ENCODE data around the gene NLRP1. TPM values are rescaled to one million over a fixed set of nuclear protein-coding genes. Genes with fewer than 3 reads are reported as not detected.

Gene NLRP1
- total and polyA plus RNA-seq, 10 of the 15 experiments (the other 5 are each of a cell fraction or from before 2014, with no cell fraction given): 2.8 to 21.8 (median 11.9) TPM

- 0 out of 2 replicates have a peak, but pooled peaks have one; percentile 33 for TF ChIP-seq HCFC1 (IDR thresholded peaks at IDR 0.05; ENCODE audit: low read length)
- peak; percentile 64; the same call in 1 of the 2 replicates for TF ChIP-seq LARP7 (IDR thresholded peaks at IDR 0.05)
Observed at GRCh38 chr17:5485270-5486205, 98.8 kb downstream of the NLRP1 start, which contains the start of gene DERL2 (continued).

DNA sequence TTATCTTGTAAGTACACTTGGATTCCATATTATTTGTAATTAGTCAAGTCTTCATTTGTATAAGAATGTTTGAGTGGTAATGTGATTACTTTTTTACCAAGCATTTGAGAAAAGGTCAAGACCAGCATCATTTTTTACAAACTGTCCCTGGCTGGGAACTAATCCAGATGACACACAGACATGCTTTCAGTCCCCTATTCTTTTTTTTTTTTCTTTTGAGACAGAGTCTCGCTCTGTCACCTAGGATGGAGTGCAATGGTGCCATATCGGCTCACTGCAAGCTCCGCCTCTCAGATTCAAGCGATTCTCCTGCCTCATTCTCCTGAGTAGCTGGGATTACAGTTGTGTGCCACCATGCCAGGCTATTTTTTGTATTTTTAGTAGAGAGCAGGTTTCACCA, 102.9 kb downstream of the NLRP1 start:
- WGBS (ENCODE audit: insufficient coverage, insufficient replicate concordance, low lambda C conversion rate, missing lambda C conversion rate): 92% methylated on average over 4 of the region's 4 CpGs
- Histone ChIP-seq H3K27me3 (replicated peaks in 1 of 2; ENCODE audit: control insufficient read depth in 2 of 2, insufficient read depth in 2 of 2, low read length in 1 of 2) (no peaks in the 10 kb centered on the region), H2AFZ (ENCODE audit: control insufficient read depth, low read depth, low read length) (no peak overlapping the region), H3K4me2 (ENCODE audit: control insufficient read depth, insufficient read depth) (no peak overlapping the region), H3K4me1 (ENCODE audit: control insufficient read depth, insufficient read depth, low read length) (peaks cover 7% of the 10 kb centered on the region; the same call in 1 of the 2 replicates), H3K27ac (ENCODE audit: control insufficient read depth, insufficient read depth) (no peak overlapping the region), H3K4me3 (no peak overlapping the region), H3K36me3 (ENCODE audit: control insufficient read depth in 2 of 2, insufficient read depth in 2 of 2, low read length in 1 of 2) (peaks cover 9 to 25% of the 10 kb centered on the region in 2 experiments; a peak in 3 of 4 replicates), H3K79me2 (ENCODE audit: control insufficient read depth, insufficient read depth, low read length) (peaks cover 33% of the 10 kb centered on the region), H4K20me1 (ENCODE audit: control insufficient read depth, insufficient read depth) (no peaks in the 10 kb centered on the region), H3K9me3 (replicated peaks; ENCODE audit: control insufficient read depth, insufficient read depth, low read length) (no peaks in the 10 kb centered on the region), H3K9ac (ENCODE audit: control insufficient read depth, insufficient read depth, low read length) (no peak overlapping the region)
- RAD21 ChIA-PET (ENCODE audit: unreplicated experiment): no interaction called here
- CTCF ChIA-PET: no interaction called here
- TF ChIP-seq, protein P1, sequence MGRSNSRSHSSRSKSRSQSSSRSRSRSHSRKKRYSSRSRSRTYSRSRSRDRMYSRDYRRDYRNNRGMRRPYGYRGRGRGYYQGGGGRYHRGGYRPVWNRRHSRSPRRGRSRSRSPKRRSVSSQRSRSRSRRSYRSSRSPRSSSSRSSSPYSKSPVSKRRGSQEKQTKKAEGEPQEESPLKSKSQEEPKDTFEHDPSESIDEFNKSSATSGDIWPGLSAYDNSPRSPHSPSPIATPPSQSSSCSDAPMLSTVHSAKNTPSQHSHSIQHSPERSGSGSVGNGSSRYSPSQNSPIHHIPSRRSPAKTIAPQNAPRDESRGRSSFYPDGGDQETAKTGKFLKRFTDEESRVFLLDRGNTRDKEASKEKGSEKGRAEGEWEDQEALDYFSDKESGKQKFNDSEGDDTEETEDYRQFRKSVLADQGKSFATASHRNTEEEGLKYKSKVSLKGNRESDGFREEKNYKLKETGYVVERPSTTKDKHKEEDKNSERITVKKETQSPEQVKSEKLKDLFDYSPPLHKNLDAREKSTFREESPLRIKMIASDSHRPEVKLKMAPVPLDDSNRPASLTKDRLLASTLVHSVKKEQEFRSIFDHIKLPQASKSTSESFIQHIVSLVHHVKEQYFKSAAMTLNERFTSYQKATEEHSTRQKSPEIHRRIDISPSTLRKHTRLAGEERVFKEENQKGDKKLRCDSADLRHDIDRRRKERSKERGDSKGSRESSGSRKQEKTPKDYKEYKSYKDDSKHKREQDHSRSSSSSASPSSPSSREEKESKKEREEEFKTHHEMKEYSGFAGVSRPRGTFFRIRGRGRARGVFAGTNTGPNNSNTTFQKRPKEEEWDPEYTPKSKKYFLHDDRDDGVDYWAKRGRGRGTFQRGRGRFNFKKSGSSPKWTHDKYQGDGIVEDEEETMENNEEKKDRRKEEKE (IDR thresholded peaks at IDR 0.05): no peak
- no peak for TF ChIP-seq BRCA1 (IDR thresholded peaks at IDR 0.05; ENCODE audit: low read depth, low read length)
- TF ChIP-seq NRF1 (conservative IDR thresholded peaks at IDR 0.05; ENCODE audit: low read depth, low read length): no peak
- TF ChIP-seq SP1 (IDR thresholded peaks at IDR 0.05; ENCODE audit: low read depth, low read length): no peak
- no peak for TF ChIP-seq ASH2L (IDR thresholded peaks at IDR 0.05; ENCODE audit: borderline replicate concordance, low read depth)
- TF ChIP-seq, protein P2, sequence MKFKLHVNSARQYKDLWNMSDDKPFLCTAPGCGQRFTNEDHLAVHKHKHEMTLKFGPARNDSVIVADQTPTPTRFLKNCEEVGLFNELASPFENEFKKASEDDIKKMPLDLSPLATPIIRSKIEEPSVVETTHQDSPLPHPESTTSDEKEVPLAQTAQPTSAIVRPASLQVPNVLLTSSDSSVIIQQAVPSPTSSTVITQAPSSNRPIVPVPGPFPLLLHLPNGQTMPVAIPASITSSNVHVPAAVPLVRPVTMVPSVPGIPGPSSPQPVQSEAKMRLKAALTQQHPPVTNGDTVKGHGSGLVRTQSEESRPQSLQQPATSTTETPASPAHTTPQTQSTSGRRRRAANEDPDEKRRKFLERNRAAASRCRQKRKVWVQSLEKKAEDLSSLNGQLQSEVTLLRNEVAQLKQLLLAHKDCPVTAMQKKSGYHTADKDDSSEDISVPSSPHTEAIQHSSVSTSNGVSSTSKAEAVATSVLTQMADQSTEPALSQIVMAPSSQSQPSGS (IDR thresholded peaks at IDR 0.05; ENCODE audit: low read length): no peak
- no peak for TF ChIP-seq BHLHE40 (IDR thresholded peaks at IDR 0.05; ENCODE audit: borderline replicate concordance in 1 of 2, low read depth in 2 of 2, low read length in 1 of 2)
- no peak for TF ChIP-seq CHD1 (IDR thresholded peaks at IDR 0.05; ENCODE audit: low read depth, low read length)
- TF ChIP-seq STAT1 (conservative IDR thresholded peaks at IDR 0.05): no peak
- no peak for TF ChIP-seq RCOR1 (conservative IDR thresholded peaks at IDR 0.05; ENCODE audit: low read depth, low read length)
- intact Hi-C loops (cut with micrococcal nuclease; ENCODE audit: unreplicated experiment): no loop called here
- SMC1A ChIA-PET (ENCODE audit: uncharacterized antibody, unreplicated experiment): interaction anchor here (1.2 kb wide), 1 partner anchor 11 kb away, joined by 4 read pairs; no protein-coding TSS in a partner anchor
- FAIRE-seq (no peak), ATAC-seq (no peak), DNase-seq (ENCODE audit: low read depth, low spot score) (no peak)
- POLR2A ChIA-PET: no interaction called here
- no TSS peak for BruUV-seq (replicated peaks)
- in situ Hi-C loops (cut with MboI): no loop called here
